HG03442 (cell line): ENCODE results near the gene HS6ST1.

Experiments
- ATAC-seq: cut with Tn5 transposase; IDR thresholded peaks from one replicate; pipeline ENCODE4 v1.9.1; 2021; ENCODE audit warnings: mild to moderate bottlenecking, moderate library complexity; ENCODE audit not compliant: unreplicated experiment

Gene HS6ST1

DNA sequence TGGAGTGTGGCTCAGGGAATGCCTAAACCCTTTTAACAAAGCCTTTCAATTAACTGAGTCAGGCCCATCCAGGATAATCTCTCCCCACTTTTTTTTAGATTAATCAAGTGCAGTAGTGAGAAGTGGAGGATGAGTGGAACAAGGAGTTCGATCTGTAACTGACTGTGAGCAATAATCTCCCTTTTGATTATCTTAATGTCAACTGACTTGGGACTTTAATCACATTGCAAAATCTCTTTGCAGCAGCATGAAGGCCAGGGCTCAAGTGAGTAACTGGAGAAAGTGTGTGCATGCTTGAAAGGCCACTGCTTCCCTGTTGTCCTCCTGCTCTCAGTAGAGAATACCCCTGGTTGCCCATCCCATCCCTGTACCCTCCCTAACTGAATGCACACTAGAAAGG is 32.1 kb upstream of the HS6ST1 start:
- no peak for ATAC-seq

DNA sequence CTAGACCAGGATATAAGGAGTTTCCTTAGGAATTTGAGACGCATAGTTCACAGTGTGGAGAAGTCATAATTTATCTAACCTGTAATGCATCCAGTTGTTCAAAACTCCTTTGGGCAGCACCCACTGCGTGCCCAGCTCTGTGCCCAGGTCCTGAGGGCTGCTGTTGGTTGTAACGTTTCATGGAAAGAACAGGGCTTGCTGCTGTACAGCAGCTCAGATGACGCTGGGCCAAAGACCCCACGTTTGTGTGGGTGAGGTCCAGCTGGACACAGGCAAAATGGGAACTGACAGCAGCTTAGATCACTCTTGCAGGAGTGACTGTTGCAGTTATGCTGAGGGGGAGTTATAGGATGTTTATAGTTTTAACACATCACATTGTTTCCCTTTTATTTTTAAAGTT is 30.0 kb upstream of the HS6ST1 start:
- ATAC-seq, result no peak

DNA sequence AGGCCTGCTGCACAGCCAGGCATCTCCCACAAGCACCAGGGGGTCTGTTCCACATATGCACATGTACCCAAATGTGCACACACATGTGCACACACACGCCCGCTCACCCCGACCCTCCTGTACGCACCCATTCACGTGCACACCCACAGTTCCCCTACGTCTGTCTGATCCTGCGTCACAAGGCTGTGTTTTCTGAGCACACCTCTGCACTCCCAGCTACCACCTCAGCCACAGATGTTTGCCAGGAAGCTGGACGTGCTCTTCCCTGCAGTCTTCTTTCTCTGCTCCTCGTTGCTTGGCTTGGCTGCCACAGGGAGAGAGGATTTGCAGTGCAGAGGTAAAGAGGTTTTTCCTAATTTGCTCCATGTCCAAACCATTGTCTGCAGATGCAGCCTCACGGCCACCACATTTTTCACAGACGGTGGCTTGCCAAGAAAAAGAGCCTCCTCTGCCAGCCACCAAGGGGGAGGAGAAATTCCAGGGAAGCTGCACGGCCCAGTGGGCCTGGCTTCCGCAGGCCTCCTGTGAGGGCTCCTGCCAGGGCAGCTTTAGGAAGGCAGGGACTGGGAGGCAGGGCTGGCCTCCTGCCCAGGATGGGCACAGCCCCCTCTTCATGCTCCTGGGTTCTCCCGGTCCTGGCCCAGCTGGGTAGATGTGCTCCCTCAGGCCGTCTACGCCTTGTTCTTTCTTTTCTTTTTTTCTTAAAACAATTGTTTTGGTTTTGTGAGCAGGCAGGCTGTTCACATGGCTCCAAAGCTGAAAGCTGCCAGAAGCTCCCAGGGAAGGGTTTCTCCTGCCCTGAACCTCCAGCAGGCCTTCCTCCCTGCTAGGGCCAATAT is 29.3 kb upstream of the HS6ST1 start:
- ATAC-seq, result no peak

DNA sequence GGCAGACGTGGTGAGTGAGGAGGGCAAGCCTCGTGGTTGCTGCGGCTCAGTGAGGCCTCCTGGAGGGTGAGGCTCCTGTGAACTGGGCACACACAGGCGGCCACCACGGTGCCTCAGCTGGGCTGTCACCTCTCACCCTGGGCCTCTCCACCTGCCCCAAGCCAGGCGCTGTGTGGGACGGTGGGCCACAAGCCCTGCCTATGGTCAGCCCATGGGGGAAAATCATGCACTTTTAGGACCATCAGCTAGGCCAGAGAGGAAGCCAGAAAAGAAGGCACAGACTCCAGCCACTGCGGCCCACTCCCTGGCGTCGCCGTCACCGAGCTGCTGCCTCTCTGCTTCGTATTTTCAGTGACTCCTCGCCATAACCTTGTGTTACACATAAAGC is 28.5 kb upstream of the HS6ST1 start:
- no peak for ATAC-seq

DNA sequence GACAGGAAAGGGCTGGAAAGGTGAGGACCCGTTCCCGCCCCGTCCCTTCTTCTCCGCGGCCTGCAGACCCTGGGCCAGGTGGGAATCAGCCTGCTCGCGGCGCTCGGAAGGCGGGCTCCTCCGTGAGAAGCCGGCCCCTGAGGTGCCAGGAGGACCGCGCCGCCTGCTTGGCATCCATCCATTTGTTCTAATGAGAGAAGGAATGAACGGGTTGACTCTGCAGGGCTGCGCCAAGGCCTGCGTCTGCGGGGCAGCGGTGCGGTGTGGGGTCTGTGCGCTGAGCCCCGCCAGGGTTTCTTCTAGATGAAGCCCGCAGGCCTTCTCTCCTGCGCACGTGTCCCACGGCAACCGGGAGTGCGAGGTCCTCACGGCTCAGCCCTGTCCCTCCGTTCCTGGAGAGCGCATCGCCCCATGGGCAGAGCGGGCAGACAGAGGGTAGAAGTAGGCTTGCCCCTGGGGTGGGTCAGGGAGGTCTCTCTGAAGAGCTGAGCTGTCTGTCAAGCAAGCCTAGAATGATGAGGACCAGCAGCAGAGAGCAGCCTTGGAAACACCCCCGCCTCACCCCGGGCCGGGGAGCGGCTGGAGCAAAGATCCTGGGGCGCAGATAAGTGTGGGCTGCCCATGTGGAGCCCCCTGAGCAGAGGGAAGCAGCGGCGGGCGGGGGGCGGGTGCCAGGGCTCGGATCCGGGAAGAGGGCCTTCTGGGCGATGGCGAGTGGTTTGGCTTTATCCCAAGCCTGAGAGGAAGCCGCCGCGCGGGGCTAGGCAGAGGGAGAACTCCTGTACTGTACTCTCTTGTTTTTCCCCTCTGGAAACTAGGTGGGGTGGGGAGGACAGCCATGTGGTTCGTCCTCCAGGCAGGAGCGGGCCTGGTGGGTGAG is 27.9 kb upstream of the HS6ST1 start:
- ATAC-seq, result no peak

DNA sequence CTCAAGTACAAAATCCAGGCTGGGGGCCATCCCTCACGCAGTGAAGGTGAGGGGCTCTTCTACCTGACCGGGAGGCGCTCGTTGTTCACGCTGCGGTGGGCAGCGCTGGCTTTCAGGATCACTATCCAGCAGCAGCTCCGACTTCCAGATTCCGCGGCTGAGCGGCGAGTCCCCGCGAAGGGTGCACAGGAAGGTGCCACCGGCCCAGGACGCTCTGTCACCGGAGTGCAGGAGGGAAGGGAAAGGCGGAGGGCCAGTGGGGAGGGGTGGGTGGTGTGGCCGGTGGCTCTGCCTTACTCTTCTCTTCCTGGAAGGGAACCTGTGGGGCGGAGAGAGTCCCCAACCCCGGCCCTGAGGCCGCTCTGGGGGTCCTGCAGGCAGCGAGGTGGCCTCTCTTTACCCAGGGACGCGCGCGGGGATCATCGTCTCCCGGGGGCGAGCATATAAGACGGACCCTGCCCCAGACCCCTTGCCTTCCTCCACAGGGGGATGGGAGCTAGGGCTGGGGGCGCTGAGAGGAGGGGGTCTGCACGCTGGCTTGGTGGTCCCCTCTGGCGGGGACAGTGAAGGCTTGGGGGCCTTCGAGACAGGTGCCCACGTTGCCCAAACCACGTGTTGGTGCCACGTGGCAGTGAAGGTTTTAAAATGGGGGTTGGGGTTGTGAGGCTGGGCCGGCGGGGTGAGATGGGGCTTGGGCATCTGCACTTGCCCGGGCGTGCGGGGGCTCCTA is 26.9 kb upstream of the HS6ST1 start:
- no peak for ATAC-seq

DNA sequence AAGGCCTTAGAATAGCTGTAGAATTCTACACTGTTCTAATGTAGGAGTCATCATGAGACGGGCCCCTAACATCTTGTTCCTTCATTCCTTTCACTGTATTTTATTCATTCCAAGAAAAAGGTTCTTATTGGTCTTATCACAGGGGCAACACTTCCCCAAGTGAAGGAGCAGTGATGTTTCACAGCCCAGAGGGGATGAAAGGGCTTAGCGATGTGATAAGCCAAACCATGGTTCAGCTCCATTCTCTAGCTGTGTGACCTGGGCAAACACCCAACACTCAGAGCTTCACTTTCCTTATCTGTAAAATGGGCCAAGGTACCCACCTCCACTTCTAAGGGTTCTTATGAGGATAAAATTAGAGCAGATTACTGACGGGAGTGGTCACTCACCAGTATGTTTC is 25.4 kb upstream of the HS6ST1 start:
- ATAC-seq, result no peak

DNA sequence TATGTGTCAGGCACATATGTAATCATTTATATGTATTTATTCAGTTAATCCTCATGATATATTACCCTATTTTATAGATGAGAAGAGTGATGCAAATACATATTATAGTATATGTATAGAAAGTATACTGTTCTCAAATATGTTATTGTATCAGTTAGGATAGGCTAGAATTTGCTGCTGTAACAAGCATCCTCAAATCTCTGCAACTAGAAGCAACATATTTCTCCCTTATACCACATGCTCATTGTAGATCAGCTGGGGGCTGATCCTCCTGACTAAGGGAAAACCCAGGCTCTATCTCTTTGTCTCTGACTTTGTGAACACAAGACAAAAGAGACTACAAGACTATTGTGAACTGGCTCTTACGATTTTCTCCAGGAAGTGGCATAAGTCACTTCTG is 24.8 kb upstream of the HS6ST1 start:
- no peak for ATAC-seq

DNA sequence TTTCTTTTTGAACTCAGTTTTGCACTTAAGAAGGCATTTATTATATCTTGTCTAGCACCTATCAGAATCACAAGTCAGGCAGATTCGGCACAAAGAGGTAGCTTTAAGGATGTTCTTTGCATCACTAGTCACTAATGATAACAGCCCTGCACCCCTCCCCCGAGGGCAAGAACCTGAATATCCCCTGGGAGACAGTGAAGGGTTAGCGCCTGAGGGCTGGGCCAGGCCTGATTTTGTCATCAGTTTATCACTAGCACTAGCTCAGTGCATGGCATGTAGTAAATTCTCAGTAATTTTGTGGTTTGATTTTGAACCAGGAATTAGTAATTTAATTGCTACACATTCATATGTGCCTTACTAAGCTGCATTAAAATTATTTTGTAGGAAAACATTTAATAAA is 23.9 kb upstream of the HS6ST1 start:
- no peak for ATAC-seq

DNA sequence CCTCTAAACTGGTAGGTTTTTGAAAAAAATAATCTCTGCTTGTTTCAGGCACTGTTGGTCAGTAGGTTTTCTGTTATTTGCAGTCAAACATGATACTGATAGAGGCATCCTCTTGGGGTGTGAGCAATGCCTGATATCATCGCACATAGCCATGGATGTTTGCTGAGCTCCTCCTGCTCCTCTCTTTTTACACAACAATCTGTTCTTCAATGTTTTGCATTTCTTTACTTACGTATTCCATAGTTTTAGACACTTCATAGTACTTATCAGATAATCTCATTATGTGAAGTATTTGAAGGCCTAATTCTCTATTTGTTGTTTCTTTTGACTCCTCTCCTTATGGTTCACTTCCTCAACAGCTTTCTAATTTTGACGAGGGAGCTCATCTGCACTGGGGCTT is 23.0 kb upstream of the HS6ST1 start:
- ATAC-seq, result no peak

DNA sequence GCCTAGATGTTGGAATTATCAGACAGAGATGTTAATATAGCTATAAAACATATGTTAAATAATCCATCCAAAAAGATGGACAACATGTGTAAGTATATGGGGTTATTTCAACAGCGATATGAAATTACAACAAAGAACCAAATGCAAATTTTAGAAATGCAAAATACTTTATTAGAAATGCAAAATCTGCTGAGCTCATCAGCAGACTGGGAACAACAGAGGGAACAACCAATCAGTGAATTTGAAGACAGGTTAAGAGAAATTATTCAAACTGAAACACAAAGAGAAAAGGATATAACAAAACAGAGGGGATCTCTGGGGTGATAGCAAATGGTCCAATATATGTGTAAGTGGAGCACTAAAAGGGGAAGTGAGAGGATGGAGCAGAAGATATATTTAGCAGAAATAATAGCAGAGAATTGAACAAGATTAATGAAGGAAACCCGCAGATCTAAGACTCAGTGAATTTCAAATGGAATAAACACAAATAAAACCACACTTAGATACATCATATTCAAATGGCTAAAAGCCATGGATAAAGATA is 13.5 kb upstream of the HS6ST1 start:
- no peak for ATAC-seq

DNA sequence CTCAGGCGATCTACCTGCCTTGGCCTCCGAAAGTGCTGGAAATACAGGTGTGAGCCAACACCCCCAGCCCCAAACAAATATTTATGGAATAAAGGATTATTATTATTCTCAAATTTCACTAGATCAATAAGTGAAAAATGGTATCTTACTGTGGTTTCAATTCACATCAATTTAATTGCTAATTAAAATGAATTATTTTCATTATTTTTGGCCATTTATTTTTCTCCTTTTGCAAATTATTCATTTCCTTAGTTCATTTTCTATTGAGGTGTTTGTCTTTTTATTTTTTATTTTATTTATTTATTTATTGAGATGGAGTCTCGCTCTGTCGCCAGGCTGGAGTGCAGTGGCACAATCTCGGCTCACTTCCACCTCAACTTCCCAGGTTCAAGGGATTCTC is 11.9 kb upstream of the HS6ST1 start:
- no peak for ATAC-seq

DNA sequence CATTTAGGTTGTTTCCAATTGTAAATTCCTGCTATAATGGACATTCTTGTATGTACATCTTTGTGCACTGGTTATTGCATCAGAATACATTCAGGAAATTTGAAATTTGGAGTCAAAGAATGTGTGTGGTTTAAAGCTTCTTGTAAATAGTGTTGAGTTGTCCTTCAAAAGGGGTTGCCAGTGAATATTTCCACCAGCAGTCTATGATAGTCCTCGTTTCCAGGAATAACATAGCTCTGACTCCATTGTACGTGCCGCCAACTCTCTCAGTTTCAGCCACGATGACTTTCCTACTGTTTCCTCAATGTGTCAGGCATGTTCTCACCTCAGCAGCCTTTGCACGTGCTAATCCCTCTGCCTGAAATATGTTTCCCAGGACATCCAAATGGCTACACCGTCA is 10.9 kb upstream of the HS6ST1 start:
- no peak for ATAC-seq

DNA sequence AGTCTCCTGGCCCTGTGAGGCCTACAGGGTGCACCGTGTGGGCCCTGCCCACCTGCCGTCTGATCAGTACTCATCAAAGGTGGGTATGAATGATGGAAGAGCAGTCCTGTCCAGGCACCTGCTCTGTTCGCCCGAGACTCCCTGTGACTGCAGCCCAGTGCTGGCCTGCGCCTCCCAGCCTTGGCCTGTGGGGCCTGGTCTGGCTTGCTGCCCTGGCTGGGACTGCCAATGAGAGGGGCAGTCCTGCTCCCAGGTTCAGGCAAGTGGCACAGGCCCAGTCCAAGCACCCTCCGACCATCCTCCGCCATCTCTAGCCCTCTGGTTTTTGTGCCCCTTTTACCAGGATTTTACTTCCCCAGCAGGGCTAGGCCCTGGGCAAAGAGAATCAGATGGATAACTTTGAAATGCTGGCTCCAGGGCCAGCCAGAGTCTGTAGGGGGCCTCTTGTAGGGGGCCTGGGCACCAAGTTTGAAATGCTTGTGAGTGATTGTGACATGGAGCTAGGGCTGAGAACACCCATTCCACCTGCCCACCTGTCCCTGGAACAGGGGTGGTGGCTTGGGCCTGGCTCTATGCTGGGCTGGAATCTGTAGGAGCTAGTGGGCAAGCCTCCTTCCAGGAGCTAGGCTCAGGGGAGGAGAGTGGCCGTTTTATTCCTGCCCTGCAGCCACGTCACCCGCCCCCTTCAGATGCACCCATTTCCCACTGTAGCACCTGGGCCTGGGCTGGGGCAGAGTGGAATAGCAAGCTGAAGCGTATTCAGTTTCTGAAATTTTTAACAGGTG is 8.7 kb upstream of the HS6ST1 start:
- ATAC-seq, result no peak

DNA sequence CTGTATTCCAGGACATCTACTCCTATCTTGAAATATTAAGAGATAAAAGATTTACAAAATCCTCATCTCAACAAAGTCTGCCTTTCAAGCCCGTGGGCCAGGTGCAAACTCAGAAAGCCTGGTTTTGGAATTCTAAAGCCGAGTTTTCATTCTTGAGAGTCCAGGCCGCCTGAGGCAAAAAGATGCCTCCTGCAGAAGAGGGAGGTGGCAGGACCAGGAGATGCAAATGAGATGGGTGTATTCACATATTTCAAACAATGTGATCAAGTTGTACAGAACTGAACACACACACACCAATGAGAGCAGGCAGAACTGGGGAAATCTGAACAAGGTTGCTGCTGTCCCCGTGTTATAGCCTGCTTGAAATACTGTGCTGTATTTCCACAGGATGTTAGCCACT is 7.7 kb upstream of the HS6ST1 start:
- ATAC-seq, result no peak

DNA sequence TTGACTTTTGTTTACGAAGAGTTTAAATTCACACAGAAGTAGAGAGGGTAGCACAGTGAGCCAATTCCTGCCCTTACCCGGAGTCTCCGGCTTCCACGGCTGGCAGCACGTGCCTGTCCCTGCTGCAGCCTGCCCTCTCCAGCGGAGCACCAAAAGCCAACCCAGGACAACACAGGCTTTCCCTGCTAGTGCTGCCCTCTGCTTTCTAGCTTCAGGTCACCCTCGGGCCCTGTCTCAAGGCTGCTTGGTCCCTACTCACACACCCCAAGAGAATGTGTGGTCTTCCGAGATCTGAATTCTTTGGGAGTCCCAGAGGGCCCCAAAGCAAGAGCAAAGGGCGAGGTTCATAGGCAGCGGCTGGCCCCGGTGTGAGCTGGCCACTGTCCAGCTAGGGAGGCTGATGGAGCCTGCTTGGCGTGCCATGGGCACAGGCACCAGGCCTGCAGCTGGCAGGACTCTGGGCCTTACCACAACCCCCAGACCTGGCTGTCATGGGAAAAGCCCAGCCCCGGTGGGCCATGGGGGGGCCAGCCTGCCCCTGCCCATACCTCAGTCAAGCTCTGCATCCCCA is 7.0 kb upstream of the HS6ST1 start:
- no peak for ATAC-seq

DNA sequence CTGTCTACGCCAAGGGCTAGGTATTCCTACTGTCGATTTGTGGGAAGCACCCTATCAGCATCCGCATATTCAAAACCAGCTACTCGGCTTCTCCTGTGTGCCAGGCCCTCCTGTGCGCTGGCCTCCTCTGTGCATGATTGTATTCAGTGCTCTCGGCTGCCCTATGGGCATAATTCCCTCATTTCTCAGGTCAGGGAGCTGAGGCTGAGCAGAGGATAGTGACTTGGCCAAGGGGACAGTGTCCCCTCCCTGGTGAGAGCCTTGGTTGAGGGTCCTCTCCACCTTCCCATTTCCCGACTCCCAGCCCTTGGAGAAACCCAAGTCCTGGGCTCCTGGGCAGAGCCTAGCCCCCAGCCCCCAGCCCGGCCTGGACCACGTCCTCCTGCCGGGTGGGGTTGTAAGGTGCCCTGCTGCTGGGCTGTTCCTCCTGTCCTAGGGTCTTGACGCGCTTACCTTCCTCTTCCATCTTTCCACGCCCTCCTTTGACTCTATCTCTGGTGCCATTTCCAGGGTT is 6.3 kb upstream of the HS6ST1 start:
- ATAC-seq, result no peak

DNA sequence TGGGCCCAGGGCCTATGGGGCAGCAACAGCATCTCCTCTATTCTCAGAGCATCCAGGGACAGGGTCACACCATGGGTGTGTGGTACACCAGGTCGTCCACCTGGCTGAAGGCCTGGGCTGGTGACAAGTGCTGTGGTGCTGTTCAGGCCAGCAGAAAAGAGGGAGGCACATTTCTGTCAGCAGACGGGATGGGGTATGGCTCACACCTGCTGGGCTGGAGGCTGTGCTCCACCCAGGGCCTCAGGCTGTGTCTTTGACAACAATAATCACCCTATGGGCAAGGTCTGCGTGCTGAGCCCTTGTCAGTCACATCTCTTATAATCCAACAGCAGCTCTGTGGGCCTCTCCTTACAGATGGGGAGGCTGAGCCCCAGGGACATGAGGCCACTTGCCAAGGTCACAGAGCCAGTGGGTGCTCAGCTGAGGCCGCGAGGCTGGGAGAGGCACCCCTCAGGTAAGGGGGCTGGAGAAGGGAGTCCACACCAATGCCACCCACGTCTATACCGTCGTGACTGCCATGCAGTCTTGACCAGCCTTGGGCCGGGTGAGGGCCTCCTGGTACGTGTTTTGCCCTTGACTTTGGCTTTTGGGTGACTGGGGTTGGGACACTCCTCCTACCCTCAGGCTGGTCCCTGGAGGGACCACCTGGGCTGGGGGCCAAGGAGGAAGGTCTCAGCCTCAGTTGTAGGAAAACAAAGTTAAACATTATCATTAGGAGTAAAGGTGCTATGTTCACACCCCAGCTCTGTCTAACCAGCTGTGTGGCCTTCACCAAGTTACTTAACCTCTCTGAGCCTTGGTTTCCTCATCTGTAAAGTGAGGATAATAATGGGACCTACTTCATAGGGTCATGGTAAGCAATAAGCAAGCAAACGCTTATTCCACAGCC is 5.6 kb upstream of the HS6ST1 start:
- ATAC-seq, result no peak

DNA sequence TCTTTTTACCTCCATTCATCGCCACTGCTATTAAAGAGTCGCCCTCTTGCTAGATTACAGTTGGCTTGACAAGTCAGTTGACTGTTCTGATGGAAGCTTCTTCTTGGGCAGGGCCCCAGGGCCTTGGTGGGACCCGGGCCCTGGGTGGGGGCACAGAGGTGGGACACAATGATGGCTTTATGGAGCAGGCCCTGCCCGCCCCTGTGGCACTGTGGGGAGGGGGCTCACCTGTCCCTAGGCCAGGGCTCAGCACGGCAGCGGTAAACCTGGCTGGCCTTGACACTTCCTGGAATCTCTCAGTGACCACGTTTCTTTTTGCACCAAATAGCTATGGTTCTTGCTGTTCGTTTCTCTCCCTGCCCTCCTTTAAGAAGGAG is 4.9 kb upstream of the HS6ST1 start:
- no peak for ATAC-seq
